ENCODE measurements around the gene BMPR1A.
"Not testable (repeated sequence)": the region's sequence is repeated elsewhere in the genome, so short reads cannot be mapped to it uniquely, and the experiment has no call there.

The BMPR1A gene

DNA sequence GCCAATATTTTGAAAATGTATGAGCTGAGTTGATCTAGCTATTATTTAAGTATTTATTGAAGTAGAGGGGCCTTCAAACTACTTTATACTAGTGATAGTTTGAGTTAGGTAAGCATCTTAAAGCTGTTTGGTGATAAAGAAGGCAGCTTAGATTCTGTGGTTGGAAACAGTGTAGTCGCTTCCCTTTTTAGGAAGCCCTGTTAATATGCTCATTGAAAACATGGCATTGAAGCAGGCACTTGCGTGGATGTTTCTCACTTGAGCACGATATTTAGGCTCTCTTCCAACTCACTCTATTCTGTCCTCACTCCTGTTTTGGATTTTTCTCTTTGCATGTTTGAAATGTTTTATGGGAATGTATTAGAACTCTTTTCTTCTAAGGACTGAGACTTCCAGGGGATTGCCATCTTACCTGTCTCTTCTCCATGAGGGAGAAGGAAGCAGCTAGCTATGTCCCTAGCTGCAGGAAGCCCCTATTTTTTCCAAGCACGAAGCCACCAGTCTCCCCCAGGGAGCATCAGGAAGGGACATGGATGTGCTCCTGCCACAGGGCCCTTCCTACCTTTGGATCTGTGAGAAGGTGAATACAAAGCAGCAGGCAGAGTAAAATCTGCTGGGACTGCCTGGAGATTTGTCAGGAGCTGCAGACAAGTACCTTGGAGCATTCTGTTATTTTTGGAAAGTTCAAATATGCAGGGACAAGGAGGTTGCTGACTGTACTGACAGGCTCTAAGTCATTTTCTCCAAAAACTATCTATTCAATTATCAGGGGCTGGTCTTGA, 22.0 kb upstream of the BMPR1A start:
- TF ChIP-seq, protein P1, sequence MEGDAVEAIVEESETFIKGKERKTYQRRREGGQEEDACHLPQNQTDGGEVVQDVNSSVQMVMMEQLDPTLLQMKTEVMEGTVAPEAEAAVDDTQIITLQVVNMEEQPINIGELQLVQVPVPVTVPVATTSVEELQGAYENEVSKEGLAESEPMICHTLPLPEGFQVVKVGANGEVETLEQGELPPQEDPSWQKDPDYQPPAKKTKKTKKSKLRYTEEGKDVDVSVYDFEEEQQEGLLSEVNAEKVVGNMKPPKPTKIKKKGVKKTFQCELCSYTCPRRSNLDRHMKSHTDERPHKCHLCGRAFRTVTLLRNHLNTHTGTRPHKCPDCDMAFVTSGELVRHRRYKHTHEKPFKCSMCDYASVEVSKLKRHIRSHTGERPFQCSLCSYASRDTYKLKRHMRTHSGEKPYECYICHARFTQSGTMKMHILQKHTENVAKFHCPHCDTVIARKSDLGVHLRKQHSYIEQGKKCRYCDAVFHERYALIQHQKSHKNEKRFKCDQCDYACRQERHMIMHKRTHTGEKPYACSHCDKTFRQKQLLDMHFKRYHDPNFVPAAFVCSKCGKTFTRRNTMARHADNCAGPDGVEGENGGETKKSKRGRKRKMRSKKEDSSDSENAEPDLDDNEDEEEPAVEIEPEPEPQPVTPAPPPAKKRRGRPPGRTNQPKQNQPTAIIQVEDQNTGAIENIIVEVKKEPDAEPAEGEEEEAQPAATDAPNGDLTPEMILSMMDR (IDR thresholded peaks at IDR 0.05; ENCODE audit: borderline replicate concordance, control extremely low read depth, extremely low read depth, insufficient read depth, missing control alignments), result no peak
- in situ Hi-C loops (cut with MboI; ENCODE audit: low sequenced_read_pairs, unreplicated experiment), result no loop called here
- DNase-seq (ENCODE audit: low spot score), result no peak

GRCh38 chr10:86735278-86735677, 21.1 kb upstream of the BMPR1A start:
- in situ Hi-C loops (cut with MboI; ENCODE audit: low sequenced_read_pairs, unreplicated experiment); DNase-seq (ENCODE audit: low spot score): not testable (repeated sequence)

- in situ Hi-C loops (cut with MboI; ENCODE audit: low sequenced_read_pairs, unreplicated experiment), result no loop called here
- no peak for DNase-seq (ENCODE audit: low spot score)
- TF ChIP-seq, protein P1 (IDR thresholded peaks at IDR 0.05; ENCODE audit: borderline replicate concordance, control extremely low read depth, extremely low read depth, insufficient read depth, missing control alignments), result no peak
Measured at GRCh38 chr10:86742230-86742629, 14.2 kb upstream of the BMPR1A start.

GRCh38 chr10:86744067-86744725, 12.2 kb upstream of the BMPR1A start:
- in situ Hi-C loops (cut with MboI; ENCODE audit: low sequenced_read_pairs, unreplicated experiment), result no loop called here
- TF ChIP-seq, protein P1 (IDR thresholded peaks at IDR 0.05; ENCODE audit: borderline replicate concordance, control extremely low read depth, extremely low read depth, insufficient read depth, missing control alignments), result no peak
- no peak for DNase-seq (ENCODE audit: low spot score)

DNA sequence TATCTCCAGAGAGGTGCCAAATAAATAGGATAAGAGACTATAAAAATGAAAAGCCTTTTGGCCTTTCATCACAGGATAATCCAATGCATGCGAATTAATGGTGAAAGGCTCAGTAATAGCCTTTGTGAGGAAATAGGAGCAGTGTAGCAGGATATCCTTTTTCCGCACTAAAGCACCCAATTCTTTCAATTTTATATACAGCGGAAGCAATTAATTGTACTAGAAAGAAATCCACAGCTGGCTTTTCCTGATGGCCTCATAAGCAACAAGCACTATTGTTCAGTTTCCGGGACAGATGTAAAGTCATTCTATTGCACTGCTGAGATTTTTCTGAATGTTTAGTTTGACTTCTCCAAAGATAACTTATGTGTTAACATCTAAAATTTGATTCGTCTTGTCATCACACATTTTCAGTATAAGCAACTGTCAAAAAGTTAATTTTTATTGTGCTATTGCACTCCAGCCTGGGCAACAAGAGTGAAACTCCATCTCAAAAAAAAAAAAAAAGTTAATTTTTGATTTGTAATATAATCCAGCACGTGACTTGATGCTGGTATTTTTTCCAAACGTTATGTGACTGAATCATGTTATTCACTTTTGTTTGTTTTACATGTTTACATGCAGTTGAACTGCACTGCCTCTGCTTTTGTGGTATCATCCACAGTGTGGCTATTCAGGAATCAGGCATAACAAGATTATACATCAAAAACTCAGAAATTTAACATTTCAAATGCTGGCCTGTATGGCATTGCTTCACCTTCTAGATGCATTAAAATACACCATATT, 8.4 kb upstream of the BMPR1A start:
- in situ Hi-C loops (cut with MboI; ENCODE audit: low sequenced_read_pairs, unreplicated experiment), result no loop called here
- DNase-seq (ENCODE audit: low spot score), result no peak
- TF ChIP-seq, protein P1 (IDR thresholded peaks at IDR 0.05; ENCODE audit: borderline replicate concordance, control extremely low read depth, extremely low read depth, insufficient read depth, missing control alignments), result no peak

DNA sequence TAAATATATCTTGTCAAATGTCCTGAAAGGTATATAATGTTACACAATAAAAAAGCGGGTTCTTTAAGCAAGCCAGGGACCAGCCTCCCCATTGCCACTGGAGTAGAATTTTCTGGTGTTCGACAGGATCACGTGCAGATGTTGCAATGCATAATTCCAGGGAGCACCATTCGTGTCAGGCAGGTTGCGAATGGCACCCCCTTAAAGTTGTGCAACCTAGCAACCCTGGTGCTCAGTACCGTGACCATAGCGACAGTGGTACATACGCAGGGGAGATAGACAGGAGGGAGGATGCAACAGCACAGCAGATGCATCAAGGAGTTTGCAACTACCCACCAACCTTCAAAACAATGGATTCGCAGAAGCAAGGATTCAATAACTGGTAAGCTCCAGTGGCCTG, 6.6 kb upstream of the BMPR1A start:
- in situ Hi-C loops (cut with MboI; ENCODE audit: low sequenced_read_pairs, unreplicated experiment), result no loop called here
- DNase-seq (ENCODE audit: low spot score), result no peak
- TF ChIP-seq, protein P1 (IDR thresholded peaks at IDR 0.05; ENCODE audit: borderline replicate concordance, control extremely low read depth, extremely low read depth, insufficient read depth, missing control alignments), result no peak

Measured in GM13976 (cell line).